Measurements from ENCODE around the gene CXCL14.

The CXCL14 gene

GRCh38 chr5:135556620-135557019 lies 22.2 kb downstream of the CXCL14 start:
- Histone ChIP-seq H3K9me3 (ENCODE audit: control insufficient read depth, insufficient read depth, low read depth, low read length) (no peaks in the 10 kb centered on the region), H3K4me3 (ENCODE audit: low read depth, low read length) (no peak overlapping the region), H3K27ac (ENCODE audit: low read depth, low read length) (no peak overlapping the region), H3K36me3 (ENCODE audit: control insufficient read depth, insufficient read depth, low read length) (no peaks in the 10 kb centered on the region), H3K27me3 (ENCODE audit: control insufficient read depth, insufficient read depth, low read length) (peaks cover 38% of the 10 kb centered on the region), H3K4me1 (ENCODE audit: control insufficient read depth, insufficient read depth, low read length) (peaks cover 6% of the 10 kb centered on the region; the same call in 1 of the 2 replicates), H3K9ac (ENCODE audit: low read length) (no peak overlapping the region)

- Histone ChIP-seq H3K36me3 (ENCODE audit: control insufficient read depth, insufficient read depth, low read length) (no peaks in the 10 kb centered on the region), H3K4me1 (ENCODE audit: control insufficient read depth, insufficient read depth, low read length) (no peaks in the 10 kb centered on the region), H3K4me3 (ENCODE audit: low read depth, low read length) (no peak overlapping the region), H3K9ac (ENCODE audit: low read length) (no peak overlapping the region), H3K9me3 (ENCODE audit: control insufficient read depth, insufficient read depth, low read depth, low read length) (no peaks in the 10 kb centered on the region), H3K27ac (ENCODE audit: low read depth, low read length) (no peak overlapping the region), H3K27me3 (ENCODE audit: control insufficient read depth, insufficient read depth, low read length) (peaks cover 48% of the 10 kb centered on the region)
These were observed 23.3 kb downstream of the CXCL14 start for GRCh38 chr5:135555530-135555929.

- Histone ChIP-seq H3K9ac (ENCODE audit: low read length) (no peak overlapping the region), H3K27ac (ENCODE audit: low read depth, low read length) (no peak overlapping the region), H3K4me3 (ENCODE audit: low read depth, low read length) (no peak overlapping the region), H3K4me1 (ENCODE audit: control insufficient read depth, insufficient read depth, low read length) (no peaks in the 10 kb centered on the region), H3K36me3 (ENCODE audit: control insufficient read depth, insufficient read depth, low read length) (no peaks in the 10 kb centered on the region), H3K27me3 (ENCODE audit: control insufficient read depth, insufficient read depth, low read length) (peaks cover 60% of the 10 kb centered on the region), H3K9me3 (ENCODE audit: control insufficient read depth, insufficient read depth, low read depth, low read length) (no peaks in the 10 kb centered on the region)
These were observed 24.9 kb downstream of the CXCL14 start for GRCh38 chr5:135553688-135554462.

GRCh38 chr5:135551593-135552447 lies 27.0 kb downstream of the CXCL14 start:
- Histone ChIP-seq H3K27ac (ENCODE audit: low read depth, low read length) (no peak overlapping the region), H3K9ac (ENCODE audit: low read length) (no peak overlapping the region), H3K36me3 (ENCODE audit: control insufficient read depth, insufficient read depth, low read length) (no peaks in the 10 kb centered on the region), H3K4me1 (ENCODE audit: control insufficient read depth, insufficient read depth, low read length) (no peaks in the 10 kb centered on the region), H3K4me3 (ENCODE audit: low read depth, low read length) (no peak overlapping the region), H3K9me3 (ENCODE audit: control insufficient read depth, insufficient read depth, low read depth, low read length) (no peaks in the 10 kb centered on the region), H3K27me3 (ENCODE audit: control insufficient read depth, insufficient read depth, low read length) (peaks cover 75% of the 10 kb centered on the region)

- no peaks in the 10 kb centered on the region for H3K36me3 ChIP-seq (ENCODE audit: control insufficient read depth, insufficient read depth, low read length)
- H3K4me3 ChIP-seq (ENCODE audit: low read depth, low read length), result no peak overlapping the region
- H3K27me3 ChIP-seq (ENCODE audit: control insufficient read depth, insufficient read depth, low read length), result peaks cover 88% of the 10 kb centered on the region
- peaks cover 8% of the 10 kb centered on the region for H3K4me1 ChIP-seq (ENCODE audit: control insufficient read depth, insufficient read depth, low read length)
- no peak overlapping the region for H3K27ac ChIP-seq (ENCODE audit: low read depth, low read length)
- H3K9me3 ChIP-seq (ENCODE audit: control insufficient read depth, insufficient read depth, low read depth, low read length), result no peaks in the 10 kb centered on the region
- no peak overlapping the region for H3K9ac ChIP-seq (ENCODE audit: low read length)
These were observed 29.4 kb downstream of the CXCL14 start for GRCh38 chr5:135549413-135549812.

GRCh38 chr5:135547590-135548254 lies 31.1 kb downstream of the CXCL14 start:
- H3K27ac ChIP-seq (ENCODE audit: low read depth, low read length), result no peak overlapping the region
- H3K4me1 ChIP-seq (ENCODE audit: control insufficient read depth, insufficient read depth, low read length), result peaks cover 8% of the 10 kb centered on the region
- no peaks in the 10 kb centered on the region for H3K36me3 ChIP-seq (ENCODE audit: control insufficient read depth, insufficient read depth, low read length)
- H3K27me3 ChIP-seq (ENCODE audit: control insufficient read depth, insufficient read depth, low read length), result peaks cover 99% of the 10 kb centered on the region
- no peak overlapping the region for H3K9ac ChIP-seq (ENCODE audit: low read length)
- no peak overlapping the region for H3K4me3 ChIP-seq (ENCODE audit: low read depth, low read length)
- no peaks in the 10 kb centered on the region for H3K9me3 ChIP-seq (ENCODE audit: control insufficient read depth, insufficient read depth, low read depth, low read length)

- peaks cover 12% of the 10 kb centered on the region for H3K4me1 ChIP-seq (ENCODE audit: control insufficient read depth, insufficient read depth, low read length)
- peaks cover 99% of the 10 kb centered on the region for H3K27me3 ChIP-seq (ENCODE audit: control insufficient read depth, insufficient read depth, low read length)
- no peak overlapping the region for H3K9ac ChIP-seq (ENCODE audit: low read length)
- H3K4me3 ChIP-seq (ENCODE audit: low read depth, low read length), result no peak overlapping the region
- no peaks in the 10 kb centered on the region for H3K9me3 ChIP-seq (ENCODE audit: control insufficient read depth, insufficient read depth, low read depth, low read length)
- no peaks in the 10 kb centered on the region for H3K36me3 ChIP-seq (ENCODE audit: control insufficient read depth, insufficient read depth, low read length)
- no peak overlapping the region for H3K27ac ChIP-seq (ENCODE audit: low read depth, low read length)
These were observed 31.9 kb downstream of the CXCL14 start for GRCh38 chr5:135546912-135547311.

- Histone ChIP-seq H3K4me1 (ENCODE audit: control insufficient read depth, insufficient read depth, low read length) (peaks cover 12% of the 10 kb centered on the region), H3K4me3 (ENCODE audit: low read depth, low read length) (no peak overlapping the region), H3K27ac (ENCODE audit: low read depth, low read length) (no peak overlapping the region), H3K9ac (ENCODE audit: low read length) (no peak overlapping the region), H3K27me3 (ENCODE audit: control insufficient read depth, insufficient read depth, low read length) (peaks cover 100% of the 10 kb centered on the region), H3K36me3 (ENCODE audit: control insufficient read depth, insufficient read depth, low read length) (no peaks in the 10 kb centered on the region), H3K9me3 (ENCODE audit: control insufficient read depth, insufficient read depth, low read depth, low read length) (no peaks in the 10 kb centered on the region)
These were observed 32.7 kb downstream of the CXCL14 start for GRCh38 chr5:135546101-135546500.

GRCh38 chr5:135545099-135545498 lies 33.7 kb downstream of the CXCL14 start:
- Histone ChIP-seq H3K4me1 (ENCODE audit: control insufficient read depth, insufficient read depth, low read length) (peaks cover 12% of the 10 kb centered on the region), H3K9ac (ENCODE audit: low read length) (no peak overlapping the region), H3K27me3 (ENCODE audit: control insufficient read depth, insufficient read depth, low read length) (peaks cover 100% of the 10 kb centered on the region), H3K36me3 (ENCODE audit: control insufficient read depth, insufficient read depth, low read length) (no peaks in the 10 kb centered on the region), H3K4me3 (ENCODE audit: low read depth, low read length) (peak overlapping the region; percentile 41), H3K27ac (ENCODE audit: low read depth, low read length) (no peak overlapping the region), H3K9me3 (ENCODE audit: control insufficient read depth, insufficient read depth, low read depth, low read length) (no peaks in the 10 kb centered on the region)

GRCh38 chr5:135543485-135544304 lies 35.1 kb downstream of the CXCL14 start:
- H3K27me3 ChIP-seq (ENCODE audit: control insufficient read depth, insufficient read depth, low read length), result peaks cover 100% of the 10 kb centered on the region
- no peak overlapping the region for H3K9ac ChIP-seq (ENCODE audit: low read length)
- peaks cover 12% of the 10 kb centered on the region for H3K4me1 ChIP-seq (ENCODE audit: control insufficient read depth, insufficient read depth, low read length)
- H3K36me3 ChIP-seq (ENCODE audit: control insufficient read depth, insufficient read depth, low read length), result no peaks in the 10 kb centered on the region
- H3K9me3 ChIP-seq (ENCODE audit: control insufficient read depth, insufficient read depth, low read depth, low read length), result no peaks in the 10 kb centered on the region
- H3K4me3 ChIP-seq (ENCODE audit: low read depth, low read length), result peak overlapping the region; percentile 41
- H3K27ac ChIP-seq (ENCODE audit: low read depth, low read length), result no peak overlapping the region
